Measurements from ENCODE around the gene TSPYL6.

DNA sequence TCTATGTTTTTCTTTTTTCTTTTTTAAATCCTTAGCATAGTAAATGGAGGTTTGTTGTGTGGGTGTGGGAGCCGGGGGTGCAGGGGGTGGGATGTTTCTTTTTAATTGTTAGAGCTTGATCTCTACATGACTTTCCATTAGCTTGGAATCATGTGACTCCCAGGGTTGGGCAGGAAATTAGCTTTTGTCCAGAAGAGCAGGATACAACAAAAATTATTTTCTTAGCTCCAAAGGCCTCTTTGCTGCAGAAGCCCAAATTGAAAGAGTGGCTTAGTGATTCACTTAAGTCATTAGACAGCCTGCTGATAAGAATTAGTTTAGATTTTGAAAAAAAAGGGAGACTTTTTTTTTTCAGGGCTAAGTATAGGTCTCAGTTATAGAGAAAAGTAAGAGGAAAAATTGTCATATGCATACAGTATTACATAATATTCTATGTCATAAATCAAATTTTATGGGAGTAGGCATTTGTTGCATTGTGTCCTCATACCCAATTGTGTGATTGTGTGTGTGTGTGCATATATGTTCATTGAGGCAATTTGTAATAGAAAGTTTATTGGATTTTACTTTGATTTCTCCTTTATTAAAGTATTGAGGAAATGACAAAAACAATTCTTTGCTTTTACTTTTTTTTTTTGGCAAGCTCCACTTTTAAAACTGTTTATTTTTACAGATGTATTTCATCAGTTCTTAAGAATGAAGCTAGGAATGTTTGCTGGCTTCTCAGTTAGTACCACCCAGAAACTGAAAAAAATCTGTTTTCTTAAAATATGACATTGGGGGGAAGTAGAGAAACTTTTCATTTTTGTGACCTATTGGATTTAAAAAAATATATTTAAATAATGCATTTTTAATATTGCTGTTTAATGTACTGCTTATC lies 47.4 kb downstream of the TSPYL6 start:
- TF ChIP-seq, protein P1, sequence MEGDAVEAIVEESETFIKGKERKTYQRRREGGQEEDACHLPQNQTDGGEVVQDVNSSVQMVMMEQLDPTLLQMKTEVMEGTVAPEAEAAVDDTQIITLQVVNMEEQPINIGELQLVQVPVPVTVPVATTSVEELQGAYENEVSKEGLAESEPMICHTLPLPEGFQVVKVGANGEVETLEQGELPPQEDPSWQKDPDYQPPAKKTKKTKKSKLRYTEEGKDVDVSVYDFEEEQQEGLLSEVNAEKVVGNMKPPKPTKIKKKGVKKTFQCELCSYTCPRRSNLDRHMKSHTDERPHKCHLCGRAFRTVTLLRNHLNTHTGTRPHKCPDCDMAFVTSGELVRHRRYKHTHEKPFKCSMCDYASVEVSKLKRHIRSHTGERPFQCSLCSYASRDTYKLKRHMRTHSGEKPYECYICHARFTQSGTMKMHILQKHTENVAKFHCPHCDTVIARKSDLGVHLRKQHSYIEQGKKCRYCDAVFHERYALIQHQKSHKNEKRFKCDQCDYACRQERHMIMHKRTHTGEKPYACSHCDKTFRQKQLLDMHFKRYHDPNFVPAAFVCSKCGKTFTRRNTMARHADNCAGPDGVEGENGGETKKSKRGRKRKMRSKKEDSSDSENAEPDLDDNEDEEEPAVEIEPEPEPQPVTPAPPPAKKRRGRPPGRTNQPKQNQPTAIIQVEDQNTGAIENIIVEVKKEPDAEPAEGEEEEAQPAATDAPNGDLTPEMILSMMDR (IDR thresholded peaks at IDR 0.05) = no peak
- TF ChIP-seq POLR2A (IDR thresholded peaks at IDR 0.05) = no peak

Data from body of pancreas (tissue), 4 donors.